Esophagus muscularis mucosa (tissue), 3 donors: Measurements from ENCODE around the gene TPO.

Experiments used
- CTCF ChIP-seq, 3 experiments: fragments of 200-600 bp in 2 of 3; fragments of 450-650 bp in 1 of 3; sonication (generic) in 2 of 3; IDR thresholded peaks; one replicate each; pipeline ENCODE4 v1.5.1; 2017 to 2019; ENCODE audit warnings: antibody characterized with exemption in 3 of 3, mild to moderate bottlenecking in 2 of 3, moderate library complexity in 1 of 3
- POLR2AphosphoS5 ChIP-seq, 2 donors: sonication (generic); formaldehyde crosslinking; IDR thresholded peaks; one replicate each; pipeline ENCODE4 v1.6.1; 2017; ENCODE audit warnings: antibody characterized with exemption in 2 of 2

- TF ChIP-seq CTCF (IDR thresholded peaks at IDR 0.05) (no peak), POLR2AphosphoS5 (IDR thresholded peaks at IDR 0.05) (no peak)
These were observed 159.4 kb downstream of the TPO start for GRCh38 chr2:1572638-1573037.
